ENCODE measurements around the gene ITPKC. TPM values are rescaled to one million over a fixed set of nuclear protein-coding genes. Genes with fewer than 3 reads are reported as not detected.

ITPKC gene
- total and polyA plus RNA-seq, 11 donors = 6.9 to 27.3 (median 9.1) TPM

- ATAC-seq = no peak
- intact Hi-C loops (cut with DNase I) = loop anchor here in 1 of 10 donors (5.0 kb wide), 1 partner anchor 62 kb away; no protein-coding TSS in a partner anchor
- TF ChIP-seq, protein P1, sequence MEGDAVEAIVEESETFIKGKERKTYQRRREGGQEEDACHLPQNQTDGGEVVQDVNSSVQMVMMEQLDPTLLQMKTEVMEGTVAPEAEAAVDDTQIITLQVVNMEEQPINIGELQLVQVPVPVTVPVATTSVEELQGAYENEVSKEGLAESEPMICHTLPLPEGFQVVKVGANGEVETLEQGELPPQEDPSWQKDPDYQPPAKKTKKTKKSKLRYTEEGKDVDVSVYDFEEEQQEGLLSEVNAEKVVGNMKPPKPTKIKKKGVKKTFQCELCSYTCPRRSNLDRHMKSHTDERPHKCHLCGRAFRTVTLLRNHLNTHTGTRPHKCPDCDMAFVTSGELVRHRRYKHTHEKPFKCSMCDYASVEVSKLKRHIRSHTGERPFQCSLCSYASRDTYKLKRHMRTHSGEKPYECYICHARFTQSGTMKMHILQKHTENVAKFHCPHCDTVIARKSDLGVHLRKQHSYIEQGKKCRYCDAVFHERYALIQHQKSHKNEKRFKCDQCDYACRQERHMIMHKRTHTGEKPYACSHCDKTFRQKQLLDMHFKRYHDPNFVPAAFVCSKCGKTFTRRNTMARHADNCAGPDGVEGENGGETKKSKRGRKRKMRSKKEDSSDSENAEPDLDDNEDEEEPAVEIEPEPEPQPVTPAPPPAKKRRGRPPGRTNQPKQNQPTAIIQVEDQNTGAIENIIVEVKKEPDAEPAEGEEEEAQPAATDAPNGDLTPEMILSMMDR (IDR thresholded peaks at IDR 0.05) = no peak
- TF ChIP-seq POLR2A (IDR thresholded peaks at IDR 0.05) = no peak
- Histone ChIP-seq H3K36me3 (peaks cover 0 to 55% (median 46%) of the 10 kb centered on the region in 9 donors), H3K27me3 (no peaks in the 10 kb centered on the region), H3K27ac (peak overlapping the region in 1 of 12 donors; percentile 24), H3K9me3 (no peaks in the 10 kb centered on the region), H3K4me1 (peaks cover 0 to 57% (median 29%) of the 10 kb centered on the region in 12 donors), H3K4me3 (peak overlapping the region in 1 of 12 donors; percentile 44)
- no peak for DNase-seq
- WGBS, 4 donors = 93 to 99% (median 96%) methylated on average over 3 of the region's 3 CpGs
These were observed 38.3 kb downstream of the ITPKC start for GRCh38 chr19:40755248-40755624.

- no peak for DNase-seq
- intact Hi-C loops (cut with DNase I) = loop anchor here in 1 of 10 donors (5.0 kb wide), 1 partner anchor 62 kb away; no protein-coding TSS in a partner anchor
- no peak for ATAC-seq
- TF ChIP-seq, protein P1 (IDR thresholded peaks at IDR 0.05) = no peak
- no peak for TF ChIP-seq POLR2A (IDR thresholded peaks at IDR 0.05)
- Histone ChIP-seq H3K9me3 (no peaks in the 10 kb centered on the region), H3K27ac (no peak overlapping the region), H3K4me1 (peaks cover 0 to 60% (median 29%) of the 10 kb centered on the region in 12 donors), H3K27me3 (no peaks in the 10 kb centered on the region), H3K36me3 (peaks cover 0 to 61% (median 51%) of the 10 kb centered on the region in 9 donors), H3K4me3 (no peak overlapping the region)
- WGBS, 4 donors = 97 to 99% (median 97%) methylated on average over 6 to 8 of the region's 8 CpGs
These were observed 38.9 kb downstream of the ITPKC start for GRCh38 chr19:40755791-40756190.

- H3K27ac ChIP-seq = no peak overlapping the region
- no peaks in the 10 kb centered on the region for H3K27me3 ChIP-seq
- H3K36me3 ChIP-seq = peaks cover 0 to 69% (median 59%) of the 10 kb centered on the region in 9 donors
- peaks cover 0 to 65% (median 29%) of the 10 kb centered on the region in 12 donors for H3K4me1 ChIP-seq
- ATAC-seq (no peak), DNase-seq (no peak)
- no peak overlapping the region for H3K4me3 ChIP-seq
- 80 to 87% (median 86%) methylated on average over 10 to 11 of the region's 11 CpGs for WGBS, 4 donors
- H3K9me3 ChIP-seq = no peaks in the 10 kb centered on the region
- intact Hi-C loops (cut with DNase I) = loop anchor here in 1 of 10 donors (5.0 kb wide), 1 partner anchor 61 kb away; no protein-coding TSS in a partner anchor
- no peak for TF ChIP-seq POLR2A (IDR thresholded peaks at IDR 0.05)
- TF ChIP-seq, protein P1 (IDR thresholded peaks at IDR 0.05) = no peak
These were observed 39.7 kb downstream of the ITPKC start for GRCh38 chr19:40756502-40757110.

GRCh38 chr19:40758491-40758890, 41.6 kb downstream of the ITPKC start:
- peaks cover 2 to 88% (median 78%) of the 10 kb centered on the region in 9 donors for H3K36me3 ChIP-seq
- intact Hi-C loops (cut with DNase I) = loop anchor here in 1 of 10 donors (5.0 kb wide), 1 partner anchor 59 kb away; no protein-coding TSS in a partner anchor

More at GRCh38 chr19:40758491-40758890, 41.6 kb downstream of the ITPKC start:
- H3K27ac ChIP-seq = no peak overlapping the region
- WGBS, 4 donors = 96 to 99% (median 97%) methylated on average over 3 of the region's 3 CpGs
- no peaks in the 10 kb centered on the region for H3K27me3 ChIP-seq
- H3K4me1 ChIP-seq = peaks cover 0 to 47% (median 15%) of the 10 kb centered on the region in 12 donors
- DNase-seq (no peak), ATAC-seq (no peak)
- H3K9me3 ChIP-seq = no peaks in the 10 kb centered on the region
- TF ChIP-seq, protein P1 (IDR thresholded peaks at IDR 0.05) = no peak
- TF ChIP-seq POLR2A (IDR thresholded peaks at IDR 0.05) = no peak
- H3K4me3 ChIP-seq = no peak overlapping the region
